Measurements from ENCODE around the gene SPDEF. TPM values are rescaled to one million over a fixed set of nuclear protein-coding genes. Genes with fewer than 3 reads are reported as not detected.

Gene SPDEF
- total and polyA plus RNA-seq, 2 of the 13 experiments (the other 11 are each of a cell fraction or from before 2014, with no cell fraction given), result not detected

DNA sequence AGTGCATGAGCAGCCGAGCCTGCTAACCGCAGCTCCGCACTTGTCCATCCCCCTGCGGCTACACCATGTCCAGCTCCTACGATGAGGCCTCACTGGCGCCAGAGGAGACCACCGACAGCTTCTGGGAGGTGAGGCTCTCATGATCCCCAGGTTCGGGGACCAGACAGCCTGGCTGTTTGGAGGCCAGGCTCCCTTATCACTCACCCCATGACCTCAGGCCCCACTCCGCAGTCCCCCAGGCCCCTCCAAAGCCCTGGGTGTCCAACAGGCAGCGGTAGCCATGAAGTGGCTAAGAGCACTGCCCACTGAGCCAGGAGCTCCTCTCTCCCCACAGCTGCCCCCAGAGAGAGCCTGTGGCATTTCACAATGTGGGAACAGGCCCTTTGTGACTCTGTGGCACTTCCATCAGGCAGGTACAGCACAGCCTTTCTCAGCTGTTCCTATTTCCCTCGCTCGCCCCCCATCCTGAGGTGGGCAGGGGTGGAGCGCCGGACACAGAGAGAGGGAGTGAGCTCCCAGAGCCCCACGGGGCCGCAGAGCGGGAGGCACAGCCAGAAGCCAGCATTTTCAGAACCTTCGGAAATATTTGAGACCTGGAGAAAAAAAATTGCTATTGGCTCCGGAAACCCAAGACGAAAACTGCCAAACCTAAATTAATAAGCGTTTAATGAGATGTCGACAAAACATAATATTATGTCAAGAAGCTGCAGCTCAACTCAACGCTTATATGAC is 29.7 kb downstream of the SPDEF start:
- H3K36me3 ChIP-seq (replicated peaks in 1 of 2; ENCODE audit: control insufficient read depth in 1 of 2, insufficient read depth in 2 of 2, low read length in 2 of 2), result no peaks in the 10 kb centered on the region
- H3K4me2 ChIP-seq (ENCODE audit: low read depth, low read length), result peak overlapping the region; percentile 72
- H3K9ac ChIP-seq (ENCODE audit: insufficient read depth, low read depth, low read length), result no peak overlapping the region; the same call in 1 of the 2 replicates
- H3K27me3 ChIP-seq (ENCODE audit: control insufficient read depth in 1 of 2, insufficient read depth in 2 of 2, low read length in 2 of 2), result peaks cover 10 to 54% of the 10 kb centered on the region in 2 experiments; a peak in 4 of 5 replicates
- no peaks in the 10 kb centered on the region for H4K20me1 ChIP-seq (ENCODE audit: insufficient read depth, low read length)
- no TSS peak for BruUV-seq (replicated peaks)
- no peak overlapping the region for H3K27ac ChIP-seq (ENCODE audit: extremely low read length, insufficient read depth, low read length)
- no peaks in the 10 kb centered on the region for H3K9me3 ChIP-seq (ENCODE audit: low read length)
- ChIA-PET POLR2A (no interaction called here), CTCF (ENCODE audit: low intra/inter-chr PET ratio, low total read pairs) (interaction anchor here (2.9 kb wide), 1 partner anchor 83 kb away, joined by 43 read pairs; no protein-coding TSS in a partner anchor)
- H2AFZ ChIP-seq (ENCODE audit: low read length), result no peak overlapping the region
- intact Hi-C loops (cut with micrococcal nuclease; ENCODE audit: unreplicated experiment) (no loop called here), in situ Hi-C loops (cut with HindIII; ENCODE audit: extremely low pct_ligation_motif_present, low pct_unique_long_range_greater_than_20kb) (loop anchor here (5.0 kb wide), 1 partner anchor 76 kb away; no protein-coding TSS in a partner anchor)
- no peak for TF ChIP-seq HNRNPLL (IDR thresholded peaks at IDR 0.05; ENCODE audit: low read depth, low read length, poor library complexity, severe bottlenecking)
- TF ChIP-seq, protein P1, sequence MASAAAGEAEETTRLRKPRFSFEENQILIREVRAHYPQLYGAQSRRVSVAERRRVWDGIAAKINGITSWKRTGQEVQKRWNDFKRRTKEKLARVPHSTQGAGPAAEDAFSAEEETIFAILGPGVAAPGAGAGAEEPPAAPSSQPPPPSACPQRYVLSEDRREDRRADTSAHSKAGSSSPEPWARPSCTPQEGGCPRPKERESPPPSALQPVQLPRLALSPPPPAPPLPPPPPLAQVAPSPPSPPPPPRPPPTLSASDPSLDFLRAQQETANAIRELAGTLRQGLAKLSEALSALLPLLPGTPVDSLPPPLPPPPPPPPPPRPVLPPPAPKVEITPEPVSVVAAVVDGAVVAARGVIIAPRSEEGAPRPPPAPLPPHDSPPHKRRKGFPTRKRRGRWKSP (CRISPR knock-in tag; IDR thresholded peaks at IDR 0.05), result no peak
- 0 out of 2 replicates have a peak, but pooled peaks have one; percentile 6 for TF ChIP-seq ZNF547 (CRISPR knock-in tag; IDR thresholded peaks at IDR 0.05)
- TF ChIP-seq MTA1 (CRISPR knock-in tag; IDR thresholded peaks at IDR 0.05; ENCODE audit: borderline replicate concordance), result peak; percentile 19; the same call in 1 of the 2 replicates
- TF ChIP-seq, protein P2, sequence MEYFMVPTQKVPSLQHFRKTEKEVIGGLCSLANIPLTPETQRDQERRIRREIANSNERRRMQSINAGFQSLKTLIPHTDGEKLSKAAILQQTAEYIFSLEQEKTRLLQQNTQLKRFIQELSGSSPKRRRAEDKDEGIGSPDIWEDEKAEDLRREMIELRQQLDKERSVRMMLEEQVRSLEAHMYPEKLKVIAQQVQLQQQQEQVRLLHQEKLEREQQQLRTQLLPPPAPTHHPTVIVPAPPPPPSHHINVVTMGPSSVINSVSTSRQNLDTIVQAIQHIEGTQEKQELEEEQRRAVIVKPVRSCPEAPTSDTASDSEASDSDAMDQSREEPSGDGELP (IDR thresholded peaks at IDR 0.05; ENCODE audit: borderline replicate concordance, low read depth), result 0 out of 2 replicates have a peak, but pooled peaks have one; percentile 7
- 0 out of 2 replicates have a peak, but pooled peaks have one; percentile 24 for TF ChIP-seq ARHGAP35 (CRISPR knock-in tag; IDR thresholded peaks at IDR 0.05; ENCODE audit: borderline replicate concordance)
- TF ChIP-seq, protein P3, sequence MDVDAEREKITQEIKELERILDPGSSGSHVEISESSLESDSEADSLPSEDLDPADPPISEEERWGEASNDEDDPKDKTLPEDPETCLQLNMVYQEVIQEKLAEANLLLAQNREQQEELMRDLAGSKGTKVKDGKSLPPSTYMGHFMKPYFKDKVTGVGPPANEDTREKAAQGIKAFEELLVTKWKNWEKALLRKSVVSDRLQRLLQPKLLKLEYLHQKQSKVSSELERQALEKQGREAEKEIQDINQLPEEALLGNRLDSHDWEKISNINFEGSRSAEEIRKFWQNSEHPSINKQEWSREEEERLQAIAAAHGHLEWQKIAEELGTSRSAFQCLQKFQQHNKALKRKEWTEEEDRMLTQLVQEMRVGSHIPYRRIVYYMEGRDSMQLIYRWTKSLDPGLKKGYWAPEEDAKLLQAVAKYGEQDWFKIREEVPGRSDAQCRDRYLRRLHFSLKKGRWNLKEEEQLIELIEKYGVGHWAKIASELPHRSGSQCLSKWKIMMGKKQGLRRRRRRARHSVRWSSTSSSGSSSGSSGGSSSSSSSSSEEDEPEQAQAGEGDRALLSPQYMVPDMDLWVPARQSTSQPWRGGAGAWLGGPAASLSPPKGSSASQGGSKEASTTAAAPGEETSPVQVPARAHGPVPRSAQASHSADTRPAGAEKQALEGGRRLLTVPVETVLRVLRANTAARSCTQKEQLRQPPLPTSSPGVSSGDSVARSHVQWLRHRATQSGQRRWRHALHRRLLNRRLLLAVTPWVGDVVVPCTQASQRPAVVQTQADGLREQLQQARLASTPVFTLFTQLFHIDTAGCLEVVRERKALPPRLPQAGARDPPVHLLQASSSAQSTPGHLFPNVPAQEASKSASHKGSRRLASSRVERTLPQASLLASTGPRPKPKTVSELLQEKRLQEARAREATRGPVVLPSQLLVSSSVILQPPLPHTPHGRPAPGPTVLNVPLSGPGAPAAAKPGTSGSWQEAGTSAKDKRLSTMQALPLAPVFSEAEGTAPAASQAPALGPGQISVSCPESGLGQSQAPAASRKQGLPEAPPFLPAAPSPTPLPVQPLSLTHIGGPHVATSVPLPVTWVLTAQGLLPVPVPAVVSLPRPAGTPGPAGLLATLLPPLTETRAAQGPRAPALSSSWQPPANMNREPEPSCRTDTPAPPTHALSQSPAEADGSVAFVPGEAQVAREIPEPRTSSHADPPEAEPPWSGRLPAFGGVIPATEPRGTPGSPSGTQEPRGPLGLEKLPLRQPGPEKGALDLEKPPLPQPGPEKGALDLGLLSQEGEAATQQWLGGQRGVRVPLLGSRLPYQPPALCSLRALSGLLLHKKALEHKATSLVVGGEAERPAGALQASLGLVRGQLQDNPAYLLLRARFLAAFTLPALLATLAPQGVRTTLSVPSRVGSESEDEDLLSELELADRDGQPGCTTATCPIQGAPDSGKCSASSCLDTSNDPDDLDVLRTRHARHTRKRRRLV (CRISPR knock-in tag; IDR thresholded peaks at IDR 0.05), result peak; percentile 33; the same call in 1 of the 2 replicates
- 0 out of 2 replicates have a peak, but pooled peaks have one; percentile 8 for TF ChIP-seq GABPB1 (CRISPR knock-in tag; IDR thresholded peaks at IDR 0.05)
- TF ChIP-seq XRCC5 (optimal IDR thresholded peaks at IDR 0.05; ENCODE audit: low read length), result no peak
- TF ChIP-seq ZBTB38 (CRISPR knock-in tag; IDR thresholded peaks at IDR 0.05), result 0 out of 2 replicates have a peak, but pooled peaks have one; percentile 53
- no peak for TF ChIP-seq SAFB2 (CRISPR knock-in tag; IDR thresholded peaks at IDR 0.05; ENCODE audit: borderline replicate concordance, low read depth)
- TF ChIP-seq RBAK (CRISPR knock-in tag; IDR thresholded peaks at IDR 0.05), result no peak
- H3K79me2 ChIP-seq (ENCODE audit: insufficient read depth, low read length), result no peaks in the 10 kb centered on the region
- peak overlapping the region; percentile 37 to 63 (median 42) for H3K4me3 ChIP-seq (replicated peaks in 1 of 3; ENCODE audit: insufficient read depth in 1 of 3, low read depth in 2 of 3, low read length in 3 of 3)
- FAIRE-seq (no peak), ATAC-seq (peak; percentile 4; the same call in 2 of the 3 replicates), DNase-seq (ENCODE audit: low spot score) (no peak)
- H3K4me1 ChIP-seq (ENCODE audit: insufficient read depth, low read length), result peaks cover 36% of the 10 kb centered on the region
- WGBS (ENCODE audit: low lambda C conversion rate), result 43% methylated on average over 12 of the region's 23 CpGs

Data from HepG2 (cell line).